Stomach (tissue), 4 donors: ENCODE measurements around the gene ZNF581.
A peak's percentile ranks its signal among the peaks of the same experiment; 100 is the strongest.

ENCODE experiments used
- CTCF ChIP-seq, 7 experiments: fragments of 450-650 bp in 4 of 7; fragments of 200-600 bp in 3 of 7; sonication (generic) in 3 of 7; IDR thresholded peaks; one replicate each; pipeline ENCODE4 v1.5.1; 2016 to 2019; ENCODE audit warnings: antibody characterized with exemption in 7 of 7, control low read depth in 2 of 7, mild to moderate bottlenecking in 1 of 7
- POLR2AphosphoS5 ChIP-seq, 3 donors: sonication (generic); formaldehyde crosslinking; IDR thresholded peaks; one replicate each; pipeline ENCODE4 v1.6.1; 2016; ENCODE audit warnings: antibody characterized with exemption in 3 of 3

GRCh38 chr19:55667958-55668357 is 24.5 kb downstream of the ZNF581 start:
- TF ChIP-seq CTCF (IDR thresholded peaks at IDR 0.05) (no peak), POLR2AphosphoS5 (IDR thresholded peaks at IDR 0.05) (peak in 1 of 3 donors; percentile 62)
